ENCODE data around the gene SAT2.

GRCh38 chr17:7579834-7580603, 47.6 kb downstream of the SAT2 start:
- TF ChIP-seq CTCF (IDR thresholded peaks at IDR 0.05) (no peak), POLR2A (IDR thresholded peaks at IDR 0.05) (no peak)

Measured in uterus (tissue), 2 donors.